Glutamatergic neuron (in vitro differentiated cells): ENCODE measurements around the gene WDR20. TPM values are rescaled to one million over a fixed set of nuclear protein-coding genes. Genes with fewer than 3 reads are reported as not detected.
"Not testable (repeated sequence)": the region's sequence is repeated elsewhere in the genome, so short reads cannot be mapped to it uniquely, and the experiment has no call there.

Experiments
- DNase-seq: peaks from one replicate; pipeline ENCODE4 v3.0.0; 2022
- H3K27ac Mint-ChIP-seq: one replicate; pipeline ENCODE4 v1.8.0; 2020; ENCODE audit warnings: mild to moderate bottlenecking, mixed read lengths, inconsistent platforms; ENCODE audit not compliant: unreplicated experiment
- H3K27me3 Mint-ChIP-seq: one replicate; pipeline ENCODE4 v1.8.0; 2020; ENCODE audit warnings: mild to moderate bottlenecking, moderate library complexity, mixed read lengths, inconsistent platforms; ENCODE audit not compliant: unreplicated experiment
- H3K36me3 Mint-ChIP-seq: one replicate; pipeline ENCODE4 v1.8.0; 2020; ENCODE audit warnings: mild to moderate bottlenecking, mixed read lengths, inconsistent platforms; ENCODE audit not compliant: unreplicated experiment
- H3K4me1 Mint-ChIP-seq: one replicate; pipeline ENCODE4 v1.8.0; 2020; ENCODE audit warnings: mild to moderate bottlenecking, low read depth, mixed read lengths, inconsistent platforms; ENCODE audit not compliant: unreplicated experiment
- H3K4me3 Mint-ChIP-seq: one replicate; pipeline ENCODE4 v1.8.0; 2020; ENCODE audit warnings: mild to moderate bottlenecking, mixed read lengths, inconsistent platforms; ENCODE audit not compliant: unreplicated experiment
- H3K9me3 Mint-ChIP-seq: one replicate; pipeline ENCODE4 v1.8.0; 2020; ENCODE audit warnings: mild to moderate bottlenecking, moderate library complexity, mixed read lengths, inconsistent platforms; ENCODE audit not compliant: unreplicated experiment
- total RNA-seq: library from RNA; stranded (reverse); fragmentation: NEBNext Ultra II Directional; extraction: Animal tissue kit (Norgen Biotek cat#: 25700); gene quantifications from one replicate; pipeline ENCODE4 v1.2.1, GENCODE V29; 2021; ENCODE audit not compliant: unreplicated experiment
- TF ChIP-seq, protein P1 (sequence below): fragments of 200-600 bp; sonication (generic); IDR thresholded peaks from one replicate; pipeline ENCODE4 v1.5.0; 2021; ENCODE audit not compliant: partially characterized antibody, unreplicated experiment

Gene WDR20
- total RNA-seq, 1 donor from 2014 or later = 38.1 TPM

DNA sequence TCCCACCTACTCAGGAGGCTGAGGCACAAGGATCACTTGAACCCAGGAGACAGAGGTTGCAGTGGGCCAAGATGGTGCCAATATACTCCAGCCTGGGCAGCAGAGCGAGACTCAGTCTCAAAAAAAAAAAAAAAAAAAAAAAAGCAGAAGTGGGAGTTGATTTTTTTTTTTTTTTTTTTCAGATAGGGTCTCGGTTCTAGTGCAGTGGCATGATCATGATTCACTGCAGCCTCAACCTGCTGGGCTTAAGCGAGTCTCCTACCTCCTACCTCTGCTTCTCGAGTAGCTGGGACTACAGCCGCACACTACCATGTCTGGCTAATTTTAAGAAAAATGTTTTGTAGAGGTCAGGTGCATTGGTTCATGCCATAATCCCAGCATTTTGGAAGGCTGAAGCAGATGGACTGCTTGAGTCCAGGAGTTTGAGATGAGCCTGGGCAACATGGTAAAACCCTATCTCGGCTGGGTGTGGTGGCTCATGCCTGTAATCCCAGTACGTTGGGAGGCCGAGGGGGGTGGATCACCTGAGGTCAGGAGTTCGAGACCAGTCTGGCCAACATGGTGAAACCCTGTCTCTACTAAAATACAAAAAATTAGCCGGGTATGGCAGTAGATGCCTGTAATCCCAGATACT, 36.5 kb upstream of the WDR20 start:
- Mint-ChIP-seq H3K36me3 (peaks cover 7% of the 10 kb centered on the region), H3K9me3 (peaks cover 1% of the 10 kb centered on the region), H3K4me3 (no peak overlapping the region), H3K27ac (no peak overlapping the region), H3K4me1 (no peaks in the 10 kb centered on the region), H3K27me3 (peaks cover 7% of the 10 kb centered on the region)
- DNase-seq = no peak
- TF ChIP-seq, protein P1, sequence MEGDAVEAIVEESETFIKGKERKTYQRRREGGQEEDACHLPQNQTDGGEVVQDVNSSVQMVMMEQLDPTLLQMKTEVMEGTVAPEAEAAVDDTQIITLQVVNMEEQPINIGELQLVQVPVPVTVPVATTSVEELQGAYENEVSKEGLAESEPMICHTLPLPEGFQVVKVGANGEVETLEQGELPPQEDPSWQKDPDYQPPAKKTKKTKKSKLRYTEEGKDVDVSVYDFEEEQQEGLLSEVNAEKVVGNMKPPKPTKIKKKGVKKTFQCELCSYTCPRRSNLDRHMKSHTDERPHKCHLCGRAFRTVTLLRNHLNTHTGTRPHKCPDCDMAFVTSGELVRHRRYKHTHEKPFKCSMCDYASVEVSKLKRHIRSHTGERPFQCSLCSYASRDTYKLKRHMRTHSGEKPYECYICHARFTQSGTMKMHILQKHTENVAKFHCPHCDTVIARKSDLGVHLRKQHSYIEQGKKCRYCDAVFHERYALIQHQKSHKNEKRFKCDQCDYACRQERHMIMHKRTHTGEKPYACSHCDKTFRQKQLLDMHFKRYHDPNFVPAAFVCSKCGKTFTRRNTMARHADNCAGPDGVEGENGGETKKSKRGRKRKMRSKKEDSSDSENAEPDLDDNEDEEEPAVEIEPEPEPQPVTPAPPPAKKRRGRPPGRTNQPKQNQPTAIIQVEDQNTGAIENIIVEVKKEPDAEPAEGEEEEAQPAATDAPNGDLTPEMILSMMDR = no peak

DNA sequence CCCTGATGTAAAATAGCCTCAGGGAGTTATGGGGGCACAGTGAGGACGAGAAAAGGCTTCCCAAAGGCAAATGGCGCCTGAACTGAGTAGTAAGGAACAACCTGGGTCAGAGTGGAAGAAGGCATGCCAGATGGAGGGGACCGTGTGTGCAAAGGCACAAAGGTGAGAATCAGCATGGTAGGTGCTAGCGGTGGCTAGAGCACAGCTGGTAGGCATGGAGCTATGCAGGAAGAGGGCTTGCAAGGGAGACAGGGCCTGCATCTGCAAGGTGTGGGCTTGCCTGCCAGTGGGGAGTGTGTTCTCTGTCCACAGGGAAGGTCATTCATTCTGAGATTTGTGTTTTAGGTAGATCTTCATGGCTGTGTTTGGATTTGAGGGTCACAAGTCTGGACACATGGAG, 34.3 kb upstream of the WDR20 start:
- TF ChIP-seq, protein P1 = no peak
- peaks cover 1% of the 10 kb centered on the region for H3K9me3 Mint-ChIP-seq
- H3K4me3 Mint-ChIP-seq = peak overlapping the region; percentile 11
- peaks cover 13% of the 10 kb centered on the region for H3K36me3 Mint-ChIP-seq
- no peak for DNase-seq
- no peak overlapping the region for H3K27ac Mint-ChIP-seq
- peaks cover 7% of the 10 kb centered on the region for H3K27me3 Mint-ChIP-seq
- H3K4me1 Mint-ChIP-seq = no peaks in the 10 kb centered on the region

DNA sequence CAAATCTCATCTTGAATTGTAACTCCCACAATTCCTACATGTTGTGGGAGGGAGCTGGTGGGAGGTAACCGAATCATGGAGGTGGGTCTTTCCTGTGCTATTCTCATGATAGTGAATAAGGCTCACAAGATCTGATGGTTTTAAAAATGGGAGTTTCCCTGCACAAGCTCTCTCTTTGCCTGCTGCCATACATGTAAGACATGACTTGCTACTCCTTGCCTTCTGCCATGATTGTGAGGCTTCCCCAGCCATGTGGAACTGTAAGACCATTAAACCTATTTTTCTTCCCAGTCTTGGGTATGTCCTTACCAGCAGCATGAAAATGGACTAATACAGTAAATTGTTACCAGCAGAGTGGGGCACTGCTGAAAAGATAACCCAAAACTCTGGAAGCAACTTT, 30.4 kb upstream of the WDR20 start:
- not testable (repeated sequence) for H3K9me3 Mint-ChIP-seq, H3K4me1 Mint-ChIP-seq, H3K4me3 Mint-ChIP-seq, H3K27me3 Mint-ChIP-seq, DNase-seq, H3K27ac Mint-ChIP-seq
- peaks cover 10% of the 10 kb centered on the region for H3K36me3 Mint-ChIP-seq

DNA sequence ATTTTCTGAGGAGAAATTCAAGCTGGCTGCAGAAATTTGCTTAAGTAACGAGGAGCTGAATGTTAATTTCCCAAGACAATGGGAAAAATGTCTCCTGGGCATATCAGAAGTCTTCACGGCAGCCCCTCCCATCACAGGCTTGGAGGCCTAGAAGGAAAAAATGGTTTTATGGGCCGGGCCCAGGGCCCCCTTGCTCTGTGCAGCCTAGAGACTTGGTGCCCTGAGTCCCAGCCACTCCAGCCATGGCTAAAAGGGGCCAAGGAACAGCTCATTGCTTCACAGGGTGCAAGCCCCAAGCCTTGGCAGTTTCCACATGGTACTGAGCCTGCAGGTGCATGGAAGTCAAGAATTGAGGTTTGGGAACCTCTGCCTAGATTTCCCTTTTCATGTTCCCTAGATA, 28.6 kb upstream of the WDR20 start:
- DNase-seq = no peak
- H3K9me3 Mint-ChIP-seq = peaks cover 5% of the 10 kb centered on the region
- H3K4me3 Mint-ChIP-seq = no peak overlapping the region
- no peaks in the 10 kb centered on the region for H3K4me1 Mint-ChIP-seq
- H3K36me3 Mint-ChIP-seq = peaks cover 10% of the 10 kb centered on the region
- TF ChIP-seq, protein P1 = no peak
- peaks cover 1% of the 10 kb centered on the region for H3K27me3 Mint-ChIP-seq
- no peak overlapping the region for H3K27ac Mint-ChIP-seq

DNA sequence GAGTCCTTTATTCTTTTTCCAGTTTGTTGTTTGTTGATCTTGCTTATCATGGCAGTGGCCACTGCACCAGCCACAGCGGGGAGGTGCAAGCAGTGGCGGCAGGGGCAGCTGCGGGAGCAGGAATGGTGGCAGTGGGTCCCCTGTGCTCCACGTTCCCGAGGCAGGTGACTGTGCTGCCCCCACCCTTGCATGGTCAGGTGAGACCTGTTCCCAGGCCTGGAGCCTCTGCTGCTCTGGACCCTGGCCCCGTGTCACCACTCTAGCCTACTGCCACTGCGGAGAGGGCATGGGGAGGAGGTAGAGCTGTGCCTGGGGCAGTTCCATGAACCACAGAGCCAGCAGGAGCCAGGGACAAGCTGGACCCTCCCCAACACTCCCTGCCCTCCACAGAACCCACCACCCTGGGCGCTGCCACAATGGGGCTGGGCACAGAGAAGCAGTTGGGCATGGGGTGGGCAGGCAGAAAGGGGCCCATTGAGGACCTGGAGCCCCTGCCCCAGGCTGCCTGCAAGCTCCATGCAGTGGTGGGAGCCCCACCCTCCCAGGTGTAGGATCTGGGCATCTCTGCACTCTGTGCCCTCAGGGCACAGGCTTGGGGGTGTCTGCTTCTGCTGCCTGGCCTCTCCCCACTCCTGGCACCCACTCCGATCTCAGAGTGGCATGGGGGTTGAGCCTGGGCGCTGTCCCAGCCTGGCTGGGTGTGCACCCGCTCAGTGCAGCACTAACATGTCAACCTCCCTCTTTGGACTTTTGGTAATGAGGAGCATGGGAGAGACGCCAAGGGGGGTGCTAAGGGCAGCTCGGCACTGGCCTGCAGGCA, 23.1 kb upstream of the WDR20 start:
- no peak overlapping the region for H3K4me3 Mint-ChIP-seq
- peaks cover 6% of the 10 kb centered on the region for H3K9me3 Mint-ChIP-seq
- H3K36me3 Mint-ChIP-seq = peaks cover 4% of the 10 kb centered on the region
- no peak for DNase-seq
- TF ChIP-seq, protein P1 = no peak
- peaks cover 3% of the 10 kb centered on the region for H3K27me3 Mint-ChIP-seq
- H3K4me1 Mint-ChIP-seq = no peaks in the 10 kb centered on the region
- no peak overlapping the region for H3K27ac Mint-ChIP-seq
